Ovary (tissue), 3 donors: ENCODE measurements around the gene LARGE1.

Source experiments
- CTCF ChIP-seq, 3 donors: fragments of 450-650 bp in 2 of 3; fragments of 200-600 bp in 1 of 3; IDR thresholded peaks; one replicate each; pipeline versions ENCODE4 v1.5.1 to v1.8.0; 2016 to 2022; ENCODE audit warnings: antibody characterized with exemption in 3 of 3, mild to moderate bottlenecking in 1 of 3
- EP300 ChIP-seq: sonication (generic); formaldehyde crosslinking; IDR thresholded peaks from one replicate; pipeline ENCODE4 v1.6.1; 2017; ENCODE audit warnings: antibody characterized with exemption
- POLR2A ChIP-seq: fragments of 450-650 bp; IDR thresholded peaks from one replicate; pipeline ENCODE4 v1.6.1; 2017; ENCODE audit warnings: antibody characterized with exemption, mild to moderate bottlenecking, moderate library complexity
- donor health status: DM: no; HTN: no; CAD: no.

- TF ChIP-seq CTCF (IDR thresholded peaks at IDR 0.05) (no peak), POLR2A (no peak), EP300 (no peak)
Observed at GRCh38 chr22:33443683-33444082, 476.6 kb downstream of the LARGE1 start.
